HG03108 (cell line): ENCODE data around the gene TAOK3.
A peak's percentile ranks its signal among the peaks of the same experiment; 100 is the strongest.
"Not testable (repeated sequence)": the region's sequence is repeated elsewhere in the genome, so short reads cannot be mapped to it uniquely, and the experiment has no call there.

Experiments used
- ATAC-seq: cut with Tn5 transposase; IDR thresholded peaks from one replicate; pipeline ENCODE4 v1.9.1; 2021; ENCODE audit warnings: moderate library complexity; ENCODE audit not compliant: unreplicated experiment

TAOK3 gene

GRCh38 chr12:118145113-118145797 is 227.5 kb downstream of the TAOK3 start:
- no peak for ATAC-seq

GRCh38 chr12:118144499-118144898 is 228.2 kb downstream of the TAOK3 start:
- no peak for ATAC-seq

GRCh38 chr12:118140825-118141224 is 231.9 kb downstream of the TAOK3 start:
- no peak for ATAC-seq

- no peak for ATAC-seq
These were observed 235.5 kb downstream of the TAOK3 start for GRCh38 chr12:118137148-118137678.

- peak; percentile 20 for ATAC-seq
These were observed 236.1 kb downstream of the TAOK3 start for GRCh38 chr12:118136559-118137003.

GRCh38 chr12:118135788-118136558 is 236.7 kb downstream of the TAOK3 start, which contains the start of gene PEBP1:
TSS of gene PEBP1 (plus strand) at chr12:118136124. CDS start at chr12:118136210, 86 bp downstream.
- peak; percentile 98 for ATAC-seq

GRCh38 chr12:118129436-118129835 is 243.3 kb downstream of the TAOK3 start:
- ATAC-seq, result not testable (repeated sequence)

GRCh38 chr12:118127867-118128266 is 244.8 kb downstream of the TAOK3 start:
- ATAC-seq, result no peak

GRCh38 chr12:118126119-118126757 is 246.5 kb downstream of the TAOK3 start:
- ATAC-seq, result no peak

GRCh38 chr12:118125743-118126118 is 247.0 kb downstream of the TAOK3 start:
- no peak for ATAC-seq

GRCh38 chr12:118124333-118124874 is 248.3 kb downstream of the TAOK3 start:
- ATAC-seq, result no peak

- ATAC-seq, result no peak
These were observed 250.4 kb downstream of the TAOK3 start for GRCh38 chr12:118122264-118122663.

- ATAC-seq, result peak; percentile 50
These were observed 251.9 kb downstream of the TAOK3 start for GRCh38 chr12:118120579-118121363.

- no peak for ATAC-seq
These were observed 253.2 kb downstream of the TAOK3 start for GRCh38 chr12:118119449-118119879.

- no peak for ATAC-seq
These were observed 263.6 kb downstream of the TAOK3 start for GRCh38 chr12:118109088-118109487.

GRCh38 chr12:118107694-118108093 is 265.0 kb downstream of the TAOK3 start:
- ATAC-seq, result no peak

GRCh38 chr12:118107011-118107410 is 265.7 kb downstream of the TAOK3 start:
- no peak for ATAC-seq

- ATAC-seq, result no peak
These were observed 268.9 kb downstream of the TAOK3 start, which contains the start of gene VSIG10 for GRCh38 chr12:118103601-118104382. TSS of gene VSIG10 (minus strand) at chr12:118104011. CDS start at chr12:118103671, 340 bp downstream.

GRCh38 chr12:118103201-118103600 is 269.5 kb downstream of the TAOK3 start:
- ATAC-seq, result no peak
